A549 treated with RU486 at 1 μM for 4 hours (cell line): Measurements from ENCODE around the gene SLC25A3. TPM values are rescaled to one million over a fixed set of nuclear protein-coding genes. Genes with fewer than 3 reads are reported as not detected.

Experiments used
- total RNA-seq: library from RNA; stranded (reverse); fragments of 200-300 nt; extraction: Qiagen RNA extraction; gene quantifications from 5 replicates; pipeline ENCODE4 v1.2.3, GENCODE V29; 2022; ENCODE audit warnings: low read depth

The SLC25A3 gene
- total RNA-seq: 696 to 780 TPM (median 761 TPM) in 5 replicates

DNA sequence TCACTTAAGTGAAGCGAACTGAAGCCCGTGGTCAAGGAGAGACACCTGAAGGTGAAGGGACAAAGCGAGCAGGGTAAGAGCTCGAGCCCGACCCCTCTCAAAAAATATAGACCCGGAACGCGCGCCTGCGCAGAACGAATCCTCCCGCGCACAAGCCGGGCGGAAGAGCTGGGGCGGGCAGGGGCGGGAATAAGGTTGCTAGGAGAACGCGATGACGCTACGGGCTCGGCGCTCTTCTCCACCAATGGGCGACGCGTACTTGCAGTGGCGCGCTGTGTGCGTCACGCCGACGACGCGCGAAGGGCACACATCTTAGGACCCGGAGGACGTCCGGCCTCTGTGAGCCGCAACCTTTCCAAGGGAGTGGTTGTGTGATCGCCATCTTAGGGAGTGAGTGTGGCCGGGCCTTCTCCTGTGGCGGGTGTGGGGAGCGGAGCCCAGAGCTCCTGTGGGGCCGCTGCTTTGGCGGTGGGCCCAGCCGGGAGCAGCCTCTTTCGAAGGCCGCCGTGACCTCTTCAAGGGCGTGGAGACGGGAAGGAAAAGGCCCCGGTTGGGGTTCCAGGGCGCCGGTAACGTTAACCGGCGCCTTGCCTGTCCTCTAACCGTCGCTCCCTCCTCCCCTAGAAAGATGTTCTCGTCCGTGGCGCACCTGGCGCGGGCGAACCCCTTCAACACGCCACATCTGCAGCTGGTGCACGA, at the start of gene SLC25A3:
SLC25A3 (plus strand) TSS at position 336 of the 699 bp plus-strand sequence; CDS start at position 629, 293 bp downstream.

DNA sequence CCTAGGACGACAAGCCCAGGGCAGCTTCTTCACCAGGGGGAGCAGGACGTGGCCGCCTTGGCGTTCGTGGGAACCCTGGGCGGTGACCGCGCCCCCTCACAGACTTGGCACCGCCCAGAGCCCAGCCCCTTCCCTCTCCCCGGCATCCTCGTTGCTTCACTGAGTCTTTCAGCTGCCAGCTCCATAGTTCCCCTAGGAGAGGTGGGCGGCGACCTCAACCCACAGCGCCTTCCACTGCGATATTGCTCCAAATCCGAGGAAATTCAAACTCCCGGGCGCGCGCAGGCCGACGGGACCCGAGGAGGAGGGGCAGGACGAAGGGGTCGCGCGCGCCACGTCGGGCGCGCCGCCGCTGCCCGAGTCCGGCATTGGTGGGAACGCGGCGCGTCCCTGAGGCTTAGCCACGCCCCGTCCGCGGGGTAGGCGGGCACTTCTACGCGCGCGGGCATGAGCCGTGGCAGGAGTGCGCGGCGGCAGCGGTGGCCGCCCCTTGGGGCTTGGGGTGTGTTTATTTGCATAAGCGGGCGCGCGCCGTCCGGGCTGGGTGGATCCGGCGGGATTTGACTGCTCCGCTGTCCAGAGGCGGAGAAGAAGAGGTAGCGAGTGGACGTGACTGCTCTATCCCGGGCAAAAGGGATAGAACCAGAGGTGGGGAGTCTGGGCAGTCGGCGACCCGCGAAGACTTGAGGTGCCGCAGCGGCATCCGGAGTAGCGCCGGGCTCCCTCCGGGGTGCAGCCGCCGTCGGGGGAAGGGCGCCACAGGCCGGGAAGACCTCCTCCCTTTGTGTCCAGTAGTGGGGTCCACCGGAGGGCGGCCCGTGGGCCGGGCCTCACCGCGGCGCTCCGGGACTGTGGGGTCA, 51.5 kb downstream of the SLC25A3 start, which contains the start of the genes APAF1 and IKBIP:
APAF1 (plus strand) TSS at position 579 of the 860 bp plus-strand sequence. CDS start 3,070 bp downstream, outside the sequence.
IKBIP (minus strand) TSS at position 77 of the 860 bp plus-strand sequence. CDS start 87 bp downstream, outside the sequence.

Other genes with a start within 250 kb of the SLC25A3 start
- gene TMPO, start 78.1 kb upstream of the SLC25A3 start, total RNA-seq: 63.2 to 111 TPM (median 92.8 TPM) in 5 replicates
- 31.8 to 74.8 TPM (median 67.8 TPM) in 5 replicates for gene IKBIP, start 51.1 kb downstream of the SLC25A3 start, total RNA-seq
- 6.6 to 14.7 TPM (median 13.6 TPM) in 5 replicates for gene APAF1, start 51.6 kb downstream of the SLC25A3 start, total RNA-seq